GM12874 (cell line): ENCODE data around the gene WDR45B.
A peak's percentile ranks its signal among the peaks of the same experiment; 100 is the strongest.

Source experiments
- CTCF ChIP-seq: IDR thresholded peaks from 2 replicates; pipeline ENCODE4 v1.5.1; 2011; ENCODE audit warnings: low read depth, mild to moderate bottlenecking, control low read depth, low read length, moderate library complexity; ENCODE audit not compliant: insufficient read depth

Gene WDR45B

GRCh38 chr17:82655038-82655479 lies 6.8 kb upstream of the WDR45B start:
- no peak for TF ChIP-seq CTCF

GRCh38 chr17:82653651-82654528 lies 5.6 kb upstream of the WDR45B start:
- no peak for TF ChIP-seq CTCF

- TF ChIP-seq CTCF, result no peak
Measured at GRCh38 chr17:82650723-82651122, 2.5 kb upstream of the WDR45B start.

- TF ChIP-seq CTCF, result no peak
Measured at GRCh38 chr17:82649501-82650261, 1.4 kb upstream of the WDR45B start.

GRCh38 chr17:82648742-82649331 lies 593 bp upstream of the WDR45B start:
- no peak for TF ChIP-seq CTCF

- TF ChIP-seq CTCF, result peak; percentile 25; the same call in 1 of the 2 replicates
Measured at GRCh38 chr17:82647593-82648164, 565 bp downstream of the WDR45B start.

GRCh38 chr17:82645516-82645915 lies 2.7 kb downstream of the WDR45B start:
- TF ChIP-seq CTCF, result no peak
